WI38 (cell line): ENCODE data around the gene PRR22.
"Not testable (repeated sequence)": the region's sequence is repeated elsewhere in the genome, so short reads cannot be mapped to it uniquely, and the experiment has no call there.

Source experiments
- H3K4me3 ChIP-seq: 2 replicates; pipeline ENCODE4 v1.5.1; 2011; ENCODE audit warnings: low read depth, mild to moderate bottlenecking, control low read depth, low read length
- CTCF ChIP-seq: IDR thresholded peaks from 2 replicates; pipeline ENCODE4 v1.5.1; 2012; ENCODE audit warnings: low read depth, mild to moderate bottlenecking, control low read depth, low read length

PRR22 gene

DNA sequence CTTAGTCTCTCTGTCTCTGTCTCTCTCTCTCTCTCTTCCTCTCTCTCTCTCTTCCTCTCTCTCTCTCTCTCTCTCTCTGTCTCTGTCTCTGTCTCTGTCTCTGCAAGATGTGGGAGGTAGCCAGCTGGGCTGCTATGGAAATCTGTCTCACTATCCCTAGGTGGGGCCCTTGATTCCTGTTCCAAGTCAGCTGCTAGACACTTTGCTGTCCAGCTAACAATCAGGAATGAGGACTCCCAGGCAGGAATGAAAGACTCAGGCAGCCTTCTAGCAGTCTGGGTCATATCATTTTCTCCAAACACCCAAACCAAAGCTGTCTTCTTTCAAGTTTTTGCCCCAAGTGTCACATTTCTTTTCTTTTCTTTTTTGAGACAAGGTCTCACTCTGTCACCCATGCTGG, 40.9 kb downstream of the PRR22 start:
- H3K4me3 ChIP-seq = no peak overlapping the region
- no peak for TF ChIP-seq CTCF

- H3K4me3 ChIP-seq = no peak overlapping the region
- TF ChIP-seq CTCF = no peak
Observed at GRCh38 chr19:5742051-5742450, 42.5 kb downstream of the PRR22 start.

- H3K4me3 ChIP-seq = no peak overlapping the region
- TF ChIP-seq CTCF = no peak
Observed at GRCh38 chr19:5738423-5738822, 46.1 kb downstream of the PRR22 start.

DNA sequence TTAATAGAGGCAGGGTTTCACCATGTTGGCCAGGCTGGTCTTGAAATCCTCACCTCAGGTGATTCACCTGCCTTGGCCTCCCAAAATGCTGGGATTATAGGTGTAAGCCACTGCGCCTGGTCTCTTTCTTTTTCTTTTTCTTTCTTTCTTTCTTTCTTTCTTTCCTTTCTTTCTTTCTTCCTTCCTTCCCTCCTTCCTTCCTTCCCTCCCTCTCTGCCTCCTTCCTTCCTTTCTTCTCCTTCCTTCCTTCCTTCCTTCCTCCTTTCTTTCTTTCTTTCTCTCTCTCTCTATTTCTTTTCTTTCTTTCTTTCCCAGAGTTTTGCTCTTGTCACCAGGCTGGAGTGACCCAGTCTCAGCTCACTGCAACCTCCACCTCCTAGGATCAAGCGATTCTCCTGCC, 51.4 kb downstream of the PRR22 start:
- not testable (repeated sequence) for H3K4me3 ChIP-seq
